ENCODE results near the gene C2CD2L. TPM values are rescaled to one million over a fixed set of nuclear protein-coding genes. Genes with fewer than 3 reads are reported as not detected.

C2CD2L gene
- total and polyA plus RNA-seq, 2 donors (not counting 3 experiments of a cell fraction or from before 2014, with no cell fraction given), result 9.1 to 10.4 TPM

- H4K20me1 ChIP-seq (replicated peaks; ENCODE audit: control insufficient read depth, extremely low read depth, insufficient read depth, low read length), result no peaks in the 10 kb centered on the region
- DNase-seq (ENCODE audit: low read depth, low spot score), result no peak
- no peak for TF ChIP-seq GATA2 (IDR thresholded peaks at IDR 0.05; ENCODE audit: insufficient read depth, insufficient read length, low read depth, low read length)
- TF ChIP-seq, protein P1, sequence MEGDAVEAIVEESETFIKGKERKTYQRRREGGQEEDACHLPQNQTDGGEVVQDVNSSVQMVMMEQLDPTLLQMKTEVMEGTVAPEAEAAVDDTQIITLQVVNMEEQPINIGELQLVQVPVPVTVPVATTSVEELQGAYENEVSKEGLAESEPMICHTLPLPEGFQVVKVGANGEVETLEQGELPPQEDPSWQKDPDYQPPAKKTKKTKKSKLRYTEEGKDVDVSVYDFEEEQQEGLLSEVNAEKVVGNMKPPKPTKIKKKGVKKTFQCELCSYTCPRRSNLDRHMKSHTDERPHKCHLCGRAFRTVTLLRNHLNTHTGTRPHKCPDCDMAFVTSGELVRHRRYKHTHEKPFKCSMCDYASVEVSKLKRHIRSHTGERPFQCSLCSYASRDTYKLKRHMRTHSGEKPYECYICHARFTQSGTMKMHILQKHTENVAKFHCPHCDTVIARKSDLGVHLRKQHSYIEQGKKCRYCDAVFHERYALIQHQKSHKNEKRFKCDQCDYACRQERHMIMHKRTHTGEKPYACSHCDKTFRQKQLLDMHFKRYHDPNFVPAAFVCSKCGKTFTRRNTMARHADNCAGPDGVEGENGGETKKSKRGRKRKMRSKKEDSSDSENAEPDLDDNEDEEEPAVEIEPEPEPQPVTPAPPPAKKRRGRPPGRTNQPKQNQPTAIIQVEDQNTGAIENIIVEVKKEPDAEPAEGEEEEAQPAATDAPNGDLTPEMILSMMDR (IDR thresholded peaks at IDR 0.05; ENCODE audit: extremely low read depth in 1 of 2, insufficient read depth in 1 of 2, low read depth in 1 of 2, low read length in 2 of 2), result peak in 1 of 2 donors; percentile 19
- no peaks in the 10 kb centered on the region for H3K9me3 ChIP-seq (replicated peaks; ENCODE audit: control insufficient read depth, insufficient read depth, low read length)
- dilution Hi-C loops (cut with MboI; ENCODE audit: extremely low pct_ligation_motif_present, low sequenced_read_pairs) (no loop called here), intact Hi-C loops (cut with micrococcal nuclease) (loop anchor here (1.0 to 2.0 kb wide), 2 partner anchors 34 to 44 kb away; partner anchors contain the start of gene VPS11)
- ChIA-PET POLR2A (interaction anchor here (1.0 to 1.4 kb wide), 4 partner anchors 15 to 215 kb away, joined by 3 to 7 read pairs (median 3); partner anchors contain the start of genes HINFP, MCAM and VPS11), CTCF (interaction anchor here (1.0 to 2.1 kb wide), 13 partner anchors 17 to 239 kb away, joined by 3 to 27 read pairs (median 9); partner anchors contain the start of genes CBL, HINFP and VPS11)
- peak overlapping the region; percentile 91 for H3K4me2 ChIP-seq (ENCODE audit: insufficient read depth, low read length)
- TSS peak; percentile 53 for BruUV-seq (replicated peaks)
- peaks cover 17% of the 10 kb centered on the region for H3K4me1 ChIP-seq (ENCODE audit: control insufficient read depth, extremely low read depth, insufficient read depth, low read length)
- H3K9me1 ChIP-seq (replicated peaks; ENCODE audit: control insufficient read depth, extremely low read depth, insufficient read depth, low read length), result no peaks in the 10 kb centered on the region
- peak overlapping the region; percentile 65 for H2AFZ ChIP-seq (ENCODE audit: low read depth, low read length)
- no peaks in the 10 kb centered on the region for H3K27me3 ChIP-seq (ENCODE audit: control insufficient read depth in 2 of 2, insufficient read depth in 2 of 2, low read length in 2 of 2)
- H3K27ac ChIP-seq (ENCODE audit: insufficient read depth, low read depth, low read length), result peak overlapping the region; percentile 94
- peak overlapping the region; percentile 89 for H3K9ac ChIP-seq (replicated peaks; ENCODE audit: extremely low read depth, insufficient read depth, low read length)
- FAIRE-seq, result peak; percentile 55
- H3K4me3 ChIP-seq (replicated peaks in 1 of 3; ENCODE audit: insufficient read depth in 1 of 3, low read depth in 1 of 3, low read length in 3 of 3), result peak overlapping the region; percentile 81 to 97 (median 86)
- peaks cover 7 to 19% of the 10 kb centered on the region in 2 experiments for H3K36me3 ChIP-seq (ENCODE audit: control insufficient read depth in 2 of 2, extremely low read depth in 1 of 2, insufficient read depth in 2 of 2, low read length in 2 of 2)
- H3K79me2 ChIP-seq (ENCODE audit: control insufficient read depth, insufficient read depth, low read length), result peaks cover 15% of the 10 kb centered on the region
Observed at GRCh38 chr11:119100994-119101758, 6.0 kb upstream of the C2CD2L start.
